DMS 273 treated with DMSO at 0.1 percent for 48 hours (cell line): ENCODE measurements around the gene TXK.
"Not testable (repeated sequence)": the region's sequence is repeated elsewhere in the genome, so short reads cannot be mapped to it uniquely, and the experiment has no call there.

Experiments used
- DNase-seq: peaks from one replicate; lab custom pipeline; 2025; lab: John Stamatoyannopoulos, UW

Gene TXK

GRCh38 chr4:48134081-48134480 lies at the start of gene TXK:
TXK (minus strand) TSS chr4:48134250; CDS start chr4:48134170, 80 bp downstream.
- no peak for DNase-seq

- no peak for DNase-seq
Measured at GRCh38 chr4:48180234-48180633, 46.2 kb upstream of the TXK start.

GRCh38 chr4:48178931-48179330 lies 44.9 kb upstream of the TXK start:
- DNase-seq, result no peak

- no peak for DNase-seq
Measured at GRCh38 chr4:48175806-48176205, 41.8 kb upstream of the TXK start.

GRCh38 chr4:48175328-48175727 lies 41.3 kb upstream of the TXK start:
- no peak for DNase-seq

- peak; percentile 37 for DNase-seq
Measured at GRCh38 chr4:48173056-48173991, 39.3 kb upstream of the TXK start.

GRCh38 chr4:48172651-48173050 lies 38.6 kb upstream of the TXK start:
- DNase-seq, result no peak

- DNase-seq, result no peak
Measured at GRCh38 chr4:48169636-48170035, 35.6 kb upstream of the TXK start.

- DNase-seq, result no peak
Measured at GRCh38 chr4:48167538-48168263, 33.7 kb upstream of the TXK start.

GRCh38 chr4:48164561-48164960 lies 30.5 kb upstream of the TXK start:
- DNase-seq, result not testable (repeated sequence)

GRCh38 chr4:48163746-48164145 lies 29.7 kb upstream of the TXK start:
- DNase-seq, result no peak

- DNase-seq, result no peak
Measured at GRCh38 chr4:48162162-48162561, 28.1 kb upstream of the TXK start.

GRCh38 chr4:48157271-48157670 lies 23.2 kb upstream of the TXK start:
- DNase-seq, result no peak

GRCh38 chr4:48156423-48156822 lies 22.4 kb upstream of the TXK start:
- no peak for DNase-seq

- no peak for DNase-seq
Measured at GRCh38 chr4:48153791-48154550, 19.9 kb upstream of the TXK start.

GRCh38 chr4:48152259-48152658 lies 18.2 kb upstream of the TXK start:
- DNase-seq, result no peak

- DNase-seq, result no peak
Measured at GRCh38 chr4:48149827-48150370, 15.8 kb upstream of the TXK start.

GRCh38 chr4:48147621-48148020 lies 13.6 kb upstream of the TXK start:
- DNase-seq, result no peak

- DNase-seq, result peak; percentile 13
Measured at GRCh38 chr4:48141048-48141447, 7.0 kb upstream of the TXK start.

GRCh38 chr4:48139691-48140090 lies 5.6 kb upstream of the TXK start:
- DNase-seq, result no peak

- no peak for DNase-seq
Measured at GRCh38 chr4:48138936-48139335, 4.9 kb upstream of the TXK start.

GRCh38 chr4:48138511-48138910 lies 4.5 kb upstream of the TXK start:
- no peak for DNase-seq
